ENCODE measurements around the gene RSRC1. TPM values are rescaled to one million over a fixed set of nuclear protein-coding genes. Genes with fewer than 3 reads are reported as not detected.
"Not testable (repeated sequence)": the region's sequence is repeated elsewhere in the genome, so short reads cannot be mapped to it uniquely, and the experiment has no call there.

The RSRC1 gene
- total RNA-seq, 1 donor from 2014 or later: 47.6 TPM

DNA sequence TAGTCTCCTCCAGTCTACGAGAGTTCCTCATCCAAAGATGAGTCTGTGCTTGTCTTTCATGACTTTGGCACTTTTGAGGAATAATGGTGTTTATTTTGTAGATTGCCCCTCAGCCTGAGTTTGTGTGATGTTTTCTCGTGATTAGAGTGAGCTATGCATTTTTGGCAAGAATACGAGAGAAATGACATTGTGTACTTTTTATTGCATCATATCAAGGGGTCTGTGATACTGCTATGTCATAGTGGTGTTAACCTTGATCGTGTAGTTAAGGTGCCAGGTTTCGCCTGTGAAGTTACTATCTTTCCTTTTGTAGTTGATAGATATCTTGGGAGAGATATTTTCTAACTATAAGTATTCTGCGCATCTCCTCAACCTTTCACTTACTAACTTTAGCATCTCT is 18.9 kb downstream of the RSRC1 start:
- no peak for DNase-seq

DNA sequence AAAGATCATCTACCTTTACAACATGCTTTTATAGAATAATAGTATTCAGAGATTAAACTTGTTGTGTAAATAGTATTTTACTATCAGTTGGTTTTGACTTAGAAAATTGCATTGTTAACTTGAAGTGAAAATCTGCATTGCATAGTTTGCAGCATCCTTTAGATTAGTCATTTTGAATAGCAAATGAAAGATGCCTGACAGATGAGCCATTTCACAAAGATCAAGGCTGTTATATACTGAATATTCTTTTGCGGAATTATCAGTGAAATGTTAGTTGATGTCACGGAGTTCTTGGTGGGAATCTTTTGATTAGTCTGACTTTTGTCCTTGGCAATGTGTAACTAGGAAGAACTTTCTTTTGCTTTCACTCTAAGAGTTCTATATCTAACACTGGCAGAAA is 24.5 kb downstream of the RSRC1 start:
- DNase-seq: no peak

DNA sequence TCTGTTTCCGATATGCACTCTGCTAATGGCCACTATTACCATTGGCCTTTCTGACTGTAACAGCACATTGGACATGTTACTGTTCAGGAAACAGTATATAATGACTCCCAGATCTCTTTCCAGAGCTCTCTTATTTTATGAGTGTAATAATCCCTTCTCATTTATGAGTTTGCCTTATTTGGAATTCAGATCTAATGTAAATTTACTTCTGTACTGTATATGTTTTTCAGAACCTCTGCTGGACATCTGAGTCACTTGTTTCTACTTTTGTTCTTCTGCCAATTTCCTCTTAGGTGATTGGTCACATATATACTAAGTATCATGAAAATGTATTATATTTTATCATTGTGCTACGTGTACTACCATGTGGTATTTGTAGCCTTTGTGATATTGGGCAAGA is 30.5 kb downstream of the RSRC1 start:
- DNase-seq: no peak

DNA sequence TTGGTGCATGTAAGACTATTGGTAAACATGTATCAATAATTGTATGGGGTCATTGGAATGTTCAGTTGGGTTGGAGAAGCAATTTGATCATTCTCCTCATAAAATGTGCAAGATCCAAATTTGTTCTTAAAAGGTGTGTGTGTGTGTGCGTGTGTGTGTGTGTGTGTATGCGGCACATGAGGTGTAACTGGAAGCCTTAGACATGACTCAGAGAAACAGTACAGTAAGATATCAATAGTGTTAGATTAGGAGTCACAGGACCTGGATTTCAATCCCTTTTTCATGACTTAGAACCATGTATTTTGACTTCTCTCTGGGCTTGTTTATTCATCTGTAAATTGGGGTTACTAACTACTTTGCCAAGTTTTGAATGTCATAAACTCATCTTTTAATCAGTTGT is 38.3 kb downstream of the RSRC1 start:
- DNase-seq: no peak

- DNase-seq: no peak
These were observed 42.3 kb downstream of the RSRC1 start for GRCh38 chr3:158152186-158152585.

DNA sequence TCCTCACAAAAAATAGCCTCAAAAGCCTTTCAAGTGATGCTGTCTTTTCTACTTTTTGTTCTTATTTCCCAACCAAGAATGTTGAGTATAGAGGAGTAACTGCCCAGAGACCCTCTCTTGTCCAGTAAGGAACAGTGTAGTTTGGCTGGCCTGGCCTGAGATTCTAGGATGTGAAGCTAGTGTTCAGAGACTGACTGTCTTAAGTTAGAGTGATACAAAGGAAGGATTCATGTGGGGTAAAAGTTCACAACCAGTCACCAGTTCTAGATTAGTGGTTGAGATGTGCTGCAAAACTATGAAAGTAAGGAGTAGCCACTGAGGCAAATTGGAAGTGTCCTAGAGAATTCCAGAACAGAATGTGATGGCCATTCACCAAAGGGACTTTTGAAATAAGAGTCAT is 49.1 kb downstream of the RSRC1 start:
- no peak for DNase-seq

DNA sequence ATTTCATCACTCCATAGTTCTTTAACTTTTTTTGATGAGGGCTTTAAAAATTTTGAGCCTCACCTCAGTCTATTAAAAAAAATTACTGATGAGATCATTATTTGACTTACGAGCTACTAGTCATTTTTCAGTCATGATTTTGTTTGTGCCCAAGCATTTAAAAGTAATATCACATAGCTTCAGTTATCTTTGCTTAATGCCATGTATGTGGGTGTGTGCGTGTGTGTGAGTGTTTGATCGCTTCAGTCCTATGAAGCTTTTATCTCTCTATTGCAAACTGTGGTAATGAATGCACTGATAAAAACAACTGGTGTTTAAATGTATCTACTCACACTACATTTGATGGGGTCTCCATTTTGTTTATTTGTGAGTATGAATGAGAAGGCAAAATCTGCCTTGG is 49.8 kb downstream of the RSRC1 start:
- DNase-seq: no peak

GRCh38 chr3:158160958-158161357 is 51.1 kb downstream of the RSRC1 start:
- DNase-seq: no peak

GRCh38 chr3:158165141-158165655 is 55.3 kb downstream of the RSRC1 start:
- DNase-seq: no peak

DNA sequence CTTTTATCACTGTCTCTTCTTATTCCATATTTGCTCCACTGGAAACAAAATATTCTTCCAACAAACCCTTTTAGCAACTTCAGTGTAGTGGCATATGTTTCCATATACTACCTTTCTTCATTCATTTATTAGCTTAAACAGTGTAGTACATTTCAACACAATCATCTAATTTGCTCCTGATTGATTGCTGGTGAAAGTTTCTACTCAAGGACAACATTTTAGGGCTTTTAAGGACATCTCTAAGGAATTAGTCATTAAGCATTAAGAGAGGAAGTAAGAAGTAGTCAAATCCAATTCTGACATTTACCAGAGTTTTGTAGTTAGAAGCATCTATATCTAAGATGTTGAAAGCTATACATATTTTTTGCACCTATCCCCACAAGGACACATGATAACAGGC is 55.8 kb downstream of the RSRC1 start:
- no peak for DNase-seq

DNA sequence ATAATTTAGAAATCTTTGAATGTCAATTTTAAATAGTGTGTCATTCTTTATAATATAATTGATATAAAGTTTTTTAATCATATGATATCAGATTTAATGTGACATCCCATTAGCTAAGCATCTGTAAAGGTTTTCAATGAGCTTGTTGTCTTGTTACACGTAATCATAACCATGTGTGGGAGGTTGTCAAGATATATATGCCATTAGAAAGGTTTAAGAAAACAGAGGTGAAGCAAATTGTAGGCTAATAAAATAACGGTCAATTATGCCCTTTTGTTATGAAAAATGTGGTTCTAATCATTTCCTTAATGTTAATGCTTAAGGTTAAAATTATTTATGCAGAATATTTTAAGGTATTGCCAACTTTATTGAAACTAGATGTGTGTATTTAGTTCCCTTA is 56.3 kb downstream of the RSRC1 start:
- DNase-seq: no peak

- DNase-seq: no peak
These were observed 58.1 kb downstream of the RSRC1 start for GRCh38 chr3:158167737-158168557.

DNA sequence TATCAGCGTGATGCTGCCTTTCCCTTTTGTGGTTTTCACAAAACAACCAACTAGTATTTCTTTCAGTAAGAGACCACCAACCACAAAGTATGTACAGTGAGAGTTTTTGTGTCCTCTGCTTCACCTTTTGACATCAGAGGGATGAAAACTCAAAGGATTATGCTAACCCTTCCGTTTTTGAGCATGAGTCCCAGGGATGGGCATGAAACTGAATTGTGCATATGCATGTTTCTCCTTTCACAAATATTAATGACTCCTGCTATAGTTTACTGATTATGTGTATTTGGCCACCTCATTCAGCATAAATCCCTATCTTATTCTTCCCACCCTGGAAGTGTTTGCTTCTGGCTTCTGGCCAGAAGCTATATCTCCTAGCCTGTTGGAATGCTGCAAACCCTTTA is 59.2 kb downstream of the RSRC1 start:
- DNase-seq: no peak

GRCh38 chr3:158181096-158181495 is 71.2 kb downstream of the RSRC1 start:
- DNase-seq: no peak

DNA sequence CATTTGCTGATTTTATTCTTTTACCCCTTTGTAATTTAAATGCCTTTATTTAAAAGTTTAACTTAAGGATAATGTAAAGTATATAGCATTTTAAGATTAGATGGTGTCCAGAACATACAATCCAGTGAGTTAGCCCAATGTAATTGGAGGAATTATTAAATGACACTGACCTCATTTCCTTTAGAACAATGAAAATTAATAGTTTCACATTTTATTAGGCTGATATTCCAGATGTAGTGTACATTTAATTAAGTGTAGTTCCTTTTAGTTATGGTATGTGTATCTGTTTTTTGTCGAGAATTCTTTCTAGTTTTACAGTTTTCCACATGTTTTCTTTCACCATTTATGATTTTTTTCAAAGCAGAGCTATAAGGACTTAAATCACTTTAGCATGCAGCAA is 75.8 kb downstream of the RSRC1 start:
- no peak for DNase-seq

GRCh38 chr3:158200955-158201354 is 91.1 kb downstream of the RSRC1 start:
- no peak for DNase-seq

GRCh38 chr3:158205324-158205723 is 95.4 kb downstream of the RSRC1 start:
- no peak for DNase-seq

- DNase-seq: no peak
These were observed 96.1 kb downstream of the RSRC1 start for GRCh38 chr3:158205994-158206393.

DNA sequence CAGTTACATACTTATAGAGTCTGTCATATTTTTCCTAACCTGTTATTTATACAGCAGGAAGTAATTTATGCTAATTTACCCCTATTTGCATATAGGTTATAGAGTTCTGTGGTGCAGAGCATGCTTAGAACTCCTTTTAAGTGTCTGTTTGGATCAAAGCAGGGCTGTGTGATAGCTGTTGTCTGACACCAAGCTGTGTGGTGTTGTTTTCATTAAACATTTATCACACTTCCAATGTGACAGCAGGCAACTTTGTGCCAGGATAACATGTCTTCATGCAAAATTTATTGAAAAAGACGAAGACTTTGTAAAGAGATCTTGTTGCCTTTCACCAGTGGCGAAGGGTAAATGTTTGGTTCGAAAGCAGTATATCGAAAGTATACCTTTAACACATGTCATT is 100.2 kb downstream of the RSRC1 start:
- no peak for DNase-seq

DNA sequence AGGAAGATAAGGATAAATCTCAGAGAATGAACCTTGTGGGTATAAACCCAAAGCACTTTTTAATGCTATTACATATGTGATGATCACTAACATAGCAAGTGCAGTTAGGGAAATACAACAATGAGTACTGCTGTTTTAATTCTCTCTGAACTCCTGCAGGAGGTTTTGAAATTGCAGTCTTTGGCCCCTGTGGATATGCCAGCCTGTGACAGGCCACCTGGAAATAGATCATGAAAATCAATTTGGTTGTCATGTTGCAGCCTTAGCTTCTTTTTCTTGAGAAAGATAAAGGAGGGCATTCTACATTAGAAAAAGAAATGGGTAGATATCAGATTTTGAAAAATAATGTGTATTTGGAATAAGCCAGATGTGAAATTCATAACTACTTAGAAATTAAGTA is 103.6 kb downstream of the RSRC1 start:
- DNase-seq: no peak

- no peak for DNase-seq
These were observed 108.1 kb downstream of the RSRC1 start for GRCh38 chr3:158217992-158218391.

DNA sequence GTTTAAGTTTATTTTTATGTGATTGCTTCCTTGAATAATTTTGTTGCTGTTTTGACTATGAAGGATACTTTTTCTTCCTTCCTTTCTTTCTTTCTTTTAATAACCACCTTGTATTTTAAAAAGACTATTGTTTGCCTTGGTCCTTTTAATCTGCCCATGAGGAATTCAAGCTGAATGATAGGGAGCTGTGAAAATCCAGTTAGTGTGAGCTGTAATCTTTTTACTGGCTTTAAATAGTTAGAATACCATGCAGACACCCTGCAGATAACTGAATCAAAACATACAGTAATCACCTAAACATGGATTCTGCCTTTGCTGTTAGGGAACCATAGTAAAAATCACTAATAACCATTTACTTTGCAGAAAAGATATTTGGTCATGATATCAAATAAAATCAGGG is 110.7 kb downstream of the RSRC1 start:
- DNase-seq: no peak

GRCh38 chr3:158221426-158221825 is 111.5 kb downstream of the RSRC1 start:
- DNase-seq: no peak

DNA sequence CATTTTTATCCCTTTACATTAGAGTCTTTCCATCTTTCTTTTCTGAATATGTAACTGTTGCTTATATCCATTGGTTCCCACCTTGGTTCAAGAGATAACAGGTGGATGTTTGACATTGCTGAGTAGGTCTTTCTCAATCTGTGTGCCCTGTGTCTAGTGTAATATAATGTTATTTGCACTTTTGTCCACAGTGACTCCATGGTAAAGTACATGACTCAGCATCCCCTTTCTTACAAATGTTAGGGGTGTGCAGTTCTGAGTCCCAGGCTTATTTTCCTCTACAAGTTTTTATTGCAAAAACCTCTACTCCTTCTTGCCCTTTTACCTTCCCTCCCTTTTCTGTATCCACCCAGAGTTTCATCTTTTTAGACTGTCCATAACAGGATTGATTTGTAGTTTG is 116.5 kb downstream of the RSRC1 start:
- no peak for DNase-seq

DNA sequence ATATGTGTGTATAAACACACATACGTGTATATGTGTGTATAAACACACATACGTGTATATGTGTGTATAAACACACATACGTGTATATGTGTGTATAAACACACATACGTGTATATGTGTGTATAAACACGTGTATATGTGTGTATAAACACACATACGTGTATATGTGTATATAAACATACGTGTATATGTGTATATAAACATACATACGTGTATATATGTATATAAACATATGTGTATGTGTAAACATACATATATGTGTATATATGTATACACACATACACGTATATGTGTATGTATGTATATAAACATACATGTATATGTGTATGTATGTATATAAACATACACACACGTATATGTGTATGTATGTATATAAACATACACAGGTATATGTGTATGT is 119.1 kb downstream of the RSRC1 start:
- not testable (repeated sequence) for DNase-seq

Measured in occipital lobe (tissue), 2 donors.